ENCODE measurements around the gene MANEAL.

MANEAL gene

GRCh38 chr1:37793773-37794371 is at the start of gene MANEAL:
Gene MANEAL (plus strand): TSS chr1:37793847. CDS start chr1:37794183, 336 bp downstream.
- peak; percentile 67 to 74 for DNase-seq (ENCODE audit: low read depth in 1 of 2, low spot score in 1 of 2)
- in situ Hi-C loops (cut with HindIII; ENCODE audit: low pct_unique_long_range_greater_than_20kb, low sequenced_read_pairs), result no loop called here
- no peak for TF ChIP-seq JUND (IDR thresholded peaks at IDR 0.05; ENCODE audit: low read depth)

DNA sequence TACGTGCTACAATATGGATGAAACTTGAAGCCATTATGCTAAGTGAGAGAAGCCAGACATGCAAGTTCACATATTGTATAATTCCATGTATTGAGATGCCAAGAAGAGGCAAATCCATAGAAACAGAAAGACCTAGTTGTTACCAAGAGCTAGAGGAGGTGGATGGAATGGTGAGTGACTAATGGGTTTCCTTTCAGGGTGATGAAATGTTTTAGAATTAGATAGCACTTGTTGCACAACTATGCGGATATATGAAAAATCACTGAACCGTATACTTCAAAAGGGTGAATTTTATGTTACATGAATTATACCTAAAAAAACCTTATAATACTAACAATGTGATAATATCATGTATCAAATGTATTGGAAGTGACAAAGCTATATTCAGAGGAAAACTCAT is 46.8 kb upstream of the MANEAL start:
- in situ Hi-C loops (cut with HindIII; ENCODE audit: low pct_unique_long_range_greater_than_20kb, low sequenced_read_pairs), result no loop called here
- TF ChIP-seq JUND (IDR thresholded peaks at IDR 0.05; ENCODE audit: low read depth), result no peak
- no peak for DNase-seq (ENCODE audit: low read depth in 1 of 2, low spot score in 1 of 2)

GRCh38 chr1:37748565-37748964 is 45.1 kb upstream of the MANEAL start:
- TF ChIP-seq JUND (IDR thresholded peaks at IDR 0.05; ENCODE audit: low read depth), result no peak
- in situ Hi-C loops (cut with HindIII; ENCODE audit: low pct_unique_long_range_greater_than_20kb, low sequenced_read_pairs), result no loop called here
- no peak for DNase-seq (ENCODE audit: low read depth in 1 of 2, low spot score in 1 of 2)

GRCh38 chr1:37752213-37752582 is 41.4 kb upstream of the MANEAL start:
- DNase-seq (ENCODE audit: low read depth in 1 of 2, low spot score in 1 of 2), result no peak
- no peak for TF ChIP-seq JUND (IDR thresholded peaks at IDR 0.05; ENCODE audit: low read depth)
- in situ Hi-C loops (cut with HindIII; ENCODE audit: low pct_unique_long_range_greater_than_20kb, low sequenced_read_pairs), result no loop called here

GRCh38 chr1:37752583-37753471 is 40.8 kb upstream of the MANEAL start:
- no peak for TF ChIP-seq JUND (IDR thresholded peaks at IDR 0.05; ENCODE audit: low read depth)
- in situ Hi-C loops (cut with HindIII; ENCODE audit: low pct_unique_long_range_greater_than_20kb, low sequenced_read_pairs), result no loop called here
- peak; percentile 39 to 77 for DNase-seq (ENCODE audit: low read depth in 1 of 2, low spot score in 1 of 2)

- no peak for DNase-seq (ENCODE audit: low read depth in 1 of 2, low spot score in 1 of 2)
- in situ Hi-C loops (cut with HindIII; ENCODE audit: low pct_unique_long_range_greater_than_20kb, low sequenced_read_pairs), result no loop called here
Measured at GRCh38 chr1:37753473-37754321, 40.0 kb upstream of the MANEAL start.

GRCh38 chr1:37755290-37755689 is 38.4 kb upstream of the MANEAL start:
- in situ Hi-C loops (cut with HindIII; ENCODE audit: low pct_unique_long_range_greater_than_20kb, low sequenced_read_pairs), result no loop called here
- no peak for DNase-seq (ENCODE audit: low read depth in 1 of 2, low spot score in 1 of 2)
- TF ChIP-seq JUND (IDR thresholded peaks at IDR 0.05; ENCODE audit: low read depth), result no peak

More at GRCh38 chr1:37753473-37754321, 40.0 kb upstream of the MANEAL start:
- TF ChIP-seq JUND (IDR thresholded peaks at IDR 0.05; ENCODE audit: low read depth), result no peak

DNA sequence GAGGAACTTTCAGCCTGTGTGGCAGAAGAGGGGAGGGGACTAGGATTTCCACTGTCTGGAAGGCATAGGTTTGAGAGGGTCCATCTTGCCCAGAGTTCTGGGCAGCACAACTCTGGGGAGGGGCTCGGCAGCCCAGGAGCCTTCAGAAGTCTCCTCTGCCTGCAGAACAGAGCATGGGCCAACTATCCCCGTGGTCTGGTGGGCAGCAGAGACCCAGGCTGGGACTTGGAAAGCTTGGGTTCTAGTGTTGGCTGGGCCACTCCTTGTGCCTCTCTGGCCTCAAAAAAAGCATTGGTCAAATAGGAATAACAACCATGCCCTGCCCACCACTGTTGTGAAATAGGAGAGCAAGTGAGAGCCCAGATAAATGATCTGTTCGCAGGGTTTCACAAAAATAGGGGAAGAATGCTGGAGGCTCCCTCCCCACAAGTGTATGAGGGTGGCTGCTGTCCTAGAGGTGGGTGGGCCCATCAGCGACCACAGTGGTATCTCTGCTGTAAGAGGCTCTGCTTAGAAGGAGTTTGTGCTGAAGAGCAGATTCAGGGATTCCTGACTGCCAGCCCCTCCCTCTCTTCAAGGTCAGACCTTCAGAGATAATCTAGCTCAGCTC is 37.6 kb upstream of the MANEAL start:
- no peak for DNase-seq (ENCODE audit: low read depth in 1 of 2, low spot score in 1 of 2)
- no peak for TF ChIP-seq JUND (IDR thresholded peaks at IDR 0.05; ENCODE audit: low read depth)
- in situ Hi-C loops (cut with HindIII; ENCODE audit: low pct_unique_long_range_greater_than_20kb, low sequenced_read_pairs), result no loop called here

- no peak for DNase-seq (ENCODE audit: low read depth in 1 of 2, low spot score in 1 of 2)
- in situ Hi-C loops (cut with HindIII; ENCODE audit: low pct_unique_long_range_greater_than_20kb, low sequenced_read_pairs), result no loop called here
- no peak for TF ChIP-seq JUND (IDR thresholded peaks at IDR 0.05; ENCODE audit: low read depth)
Measured at GRCh38 chr1:37759451-37759850, 34.2 kb upstream of the MANEAL start.

DNA sequence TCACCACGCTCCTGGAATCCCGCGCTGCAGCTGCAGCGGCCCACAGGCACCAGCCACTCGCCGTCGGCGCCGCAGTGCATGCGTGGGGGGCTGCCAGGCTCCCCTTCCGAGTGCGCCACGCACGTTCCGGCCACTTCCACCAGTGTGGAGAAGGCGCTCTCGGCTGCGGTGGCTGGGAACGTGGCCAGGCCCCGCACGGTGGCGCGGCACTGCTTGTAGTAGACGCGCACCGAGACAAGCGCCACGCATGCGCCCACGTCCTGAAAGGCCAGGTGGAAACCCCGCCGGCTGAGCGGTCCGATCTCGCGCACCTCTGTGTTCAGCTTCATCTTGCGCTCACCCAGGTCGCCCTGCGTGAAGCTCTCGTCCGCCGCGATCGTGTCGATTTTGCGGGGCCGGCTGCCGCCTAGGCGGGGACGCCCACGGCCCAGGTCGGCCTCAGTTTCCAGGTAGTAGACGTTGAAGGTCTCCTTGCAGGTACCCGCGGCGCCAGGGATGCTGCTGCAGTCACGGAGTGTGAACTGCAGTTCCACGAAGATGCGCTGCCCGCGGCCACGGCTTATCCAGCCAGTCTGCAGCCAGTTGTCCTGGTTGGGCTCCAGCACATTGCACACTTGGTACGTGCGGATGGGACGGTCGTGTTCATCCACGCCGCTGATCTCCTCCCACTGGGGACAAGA is 32.1 kb upstream of the MANEAL start:
- no peak for DNase-seq (ENCODE audit: low read depth in 1 of 2, low spot score in 1 of 2)
- TF ChIP-seq JUND (IDR thresholded peaks at IDR 0.05; ENCODE audit: low read depth), result no peak
- in situ Hi-C loops (cut with HindIII; ENCODE audit: low pct_unique_long_range_greater_than_20kb, low sequenced_read_pairs), result no loop called here

DNA sequence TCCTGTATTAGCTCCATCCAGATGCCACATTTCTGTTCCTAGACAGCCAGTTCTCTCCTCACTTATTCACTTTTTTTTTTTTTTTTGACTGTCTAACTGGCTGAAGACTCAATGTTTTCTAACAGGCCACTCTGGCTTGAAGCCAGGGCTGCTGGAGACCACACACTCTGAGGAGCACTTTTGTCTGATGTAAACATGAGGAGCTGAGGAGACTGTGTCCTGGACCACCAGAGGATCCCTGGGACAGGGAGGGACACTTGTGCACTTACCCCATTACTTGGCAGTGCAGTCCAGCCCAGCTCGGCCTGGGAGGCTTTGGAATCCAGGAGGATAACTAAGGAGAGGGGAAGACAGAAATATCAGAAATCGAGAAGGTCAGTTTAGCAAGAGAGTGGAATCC is 31.1 kb upstream of the MANEAL start:
- no peak for TF ChIP-seq JUND (IDR thresholded peaks at IDR 0.05; ENCODE audit: low read depth)
- DNase-seq (ENCODE audit: low read depth in 1 of 2, low spot score in 1 of 2), result no peak
- in situ Hi-C loops (cut with HindIII; ENCODE audit: low pct_unique_long_range_greater_than_20kb, low sequenced_read_pairs), result no loop called here

All from T47D (cell line).